NCI-H1417 treated with DMSO at 0.1 percent for 48 hours (cell line): Measurements from ENCODE around the gene UNC93A.
"Not testable (repeated sequence)": the region's sequence is repeated elsewhere in the genome, so short reads cannot be mapped to it uniquely, and the experiment has no call there.

Experiments used
- DNase-seq: peaks from one replicate; lab custom pipeline; 2025; lab: John Stamatoyannopoulos, UW

Gene UNC93A

DNA sequence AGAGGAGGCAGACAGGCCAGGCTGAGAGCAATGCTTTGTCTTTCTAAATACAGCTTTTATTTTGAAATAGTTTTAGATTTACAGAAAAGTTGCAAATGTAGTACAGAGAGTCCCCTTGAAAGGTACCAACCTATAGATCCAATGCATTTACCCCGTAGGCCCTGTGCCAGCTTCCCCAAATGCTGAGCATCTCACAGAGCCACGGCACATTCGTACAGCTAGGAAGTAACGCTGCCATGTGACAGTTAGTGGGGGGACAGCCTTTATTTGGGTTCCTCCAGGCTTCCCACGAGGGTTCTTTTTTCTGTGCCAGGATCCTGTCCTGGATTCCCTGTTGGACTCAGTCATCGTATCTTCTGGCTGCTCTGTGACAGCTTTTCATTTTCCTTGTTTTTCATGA is 20.6 kb downstream of the UNC93A start:
- not testable (repeated sequence) for DNase-seq

DNA sequence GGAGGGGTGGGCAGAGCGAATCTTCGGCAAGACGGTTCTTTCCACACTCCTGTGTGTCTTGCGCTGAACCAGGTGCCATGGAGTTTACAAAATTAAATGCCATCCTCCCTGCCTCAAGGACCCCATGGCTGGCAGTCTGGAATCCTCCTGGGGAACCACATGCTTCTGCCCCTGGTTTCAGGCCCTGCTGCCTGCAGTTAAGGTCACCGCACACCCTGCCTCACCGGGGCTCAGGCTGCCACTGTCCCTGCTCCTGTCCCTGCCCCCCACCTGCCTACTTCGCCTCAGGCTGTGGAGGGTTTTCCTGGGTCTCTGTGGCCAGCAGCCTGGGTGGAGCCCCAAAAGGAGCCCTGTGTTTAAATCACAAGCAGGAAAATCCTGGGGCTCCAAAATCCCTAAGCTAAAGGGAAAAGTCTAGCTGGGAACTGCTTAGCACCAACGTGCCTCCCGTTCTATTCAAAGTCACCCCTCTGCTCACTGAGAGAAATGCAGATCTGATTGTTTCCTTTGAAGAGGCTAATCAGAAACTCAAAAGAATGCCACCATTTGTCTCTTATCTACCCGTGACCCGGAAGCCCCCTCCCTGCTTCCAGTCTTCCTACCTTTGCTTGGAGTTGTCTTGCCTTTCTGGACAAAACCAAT is 23.2 kb downstream of the UNC93A start:
- DNase-seq = no peak

DNA sequence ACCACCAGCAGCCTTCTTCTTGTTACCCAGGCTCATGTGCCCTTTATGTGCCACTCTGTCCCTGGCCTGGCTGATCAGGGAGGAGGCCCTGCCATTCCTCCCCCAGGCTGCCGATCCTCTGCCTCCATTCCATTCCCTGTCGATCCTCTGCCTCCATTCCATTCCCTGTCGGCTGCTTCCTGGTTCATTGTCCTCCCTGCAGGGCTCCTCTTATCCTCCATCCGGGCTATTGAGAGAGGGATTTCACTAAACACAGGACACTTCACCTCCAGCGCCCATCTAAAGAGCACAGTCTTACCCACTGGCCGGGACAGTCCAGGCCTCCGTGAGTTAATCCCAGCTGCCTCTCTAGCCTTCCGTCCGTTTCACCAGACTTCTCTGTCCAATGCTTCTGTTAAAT is 26.1 kb downstream of the UNC93A start:
- no peak for DNase-seq

DNA sequence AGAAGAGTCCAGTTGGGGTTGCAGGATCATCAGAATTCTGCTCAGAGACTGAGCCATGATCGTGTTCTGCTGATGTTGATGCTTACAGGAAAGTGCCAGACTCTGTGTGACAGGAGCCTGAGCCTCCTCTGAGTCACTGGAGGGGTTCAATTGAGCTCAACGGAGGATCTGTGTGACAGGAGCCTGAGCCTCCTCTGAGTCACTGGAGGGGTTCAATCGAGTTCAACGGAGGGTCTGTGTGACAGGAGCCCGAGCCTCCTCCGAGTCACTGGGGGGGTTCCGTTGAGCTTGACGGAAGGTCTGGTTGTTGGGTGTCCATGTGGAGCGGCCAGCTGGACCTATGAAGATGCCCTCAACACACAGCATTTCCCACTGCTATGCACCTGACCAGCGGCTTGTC is 27.2 kb downstream of the UNC93A start:
- DNase-seq = not testable (repeated sequence)

DNA sequence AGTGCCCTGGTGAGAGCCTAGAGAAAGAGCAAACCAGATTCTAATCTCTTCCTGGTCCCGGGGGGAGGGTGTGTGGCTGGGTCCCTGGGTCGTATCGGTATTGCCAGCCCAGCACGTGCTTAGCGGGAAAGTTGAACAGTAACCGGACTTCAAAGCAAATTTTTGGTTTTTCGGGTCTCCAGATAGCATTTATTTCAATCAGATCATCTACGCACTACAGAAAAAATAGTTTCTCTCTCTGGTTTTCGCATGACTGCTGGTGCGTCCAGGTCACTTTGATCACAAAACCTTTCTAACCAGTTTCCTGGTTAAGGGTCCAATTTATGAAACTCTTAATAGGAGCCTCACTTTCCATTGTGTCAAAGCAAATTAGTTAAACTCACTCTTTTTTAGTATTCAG is 27.7 kb downstream of the UNC93A start:
- not testable (repeated sequence) for DNase-seq

DNA sequence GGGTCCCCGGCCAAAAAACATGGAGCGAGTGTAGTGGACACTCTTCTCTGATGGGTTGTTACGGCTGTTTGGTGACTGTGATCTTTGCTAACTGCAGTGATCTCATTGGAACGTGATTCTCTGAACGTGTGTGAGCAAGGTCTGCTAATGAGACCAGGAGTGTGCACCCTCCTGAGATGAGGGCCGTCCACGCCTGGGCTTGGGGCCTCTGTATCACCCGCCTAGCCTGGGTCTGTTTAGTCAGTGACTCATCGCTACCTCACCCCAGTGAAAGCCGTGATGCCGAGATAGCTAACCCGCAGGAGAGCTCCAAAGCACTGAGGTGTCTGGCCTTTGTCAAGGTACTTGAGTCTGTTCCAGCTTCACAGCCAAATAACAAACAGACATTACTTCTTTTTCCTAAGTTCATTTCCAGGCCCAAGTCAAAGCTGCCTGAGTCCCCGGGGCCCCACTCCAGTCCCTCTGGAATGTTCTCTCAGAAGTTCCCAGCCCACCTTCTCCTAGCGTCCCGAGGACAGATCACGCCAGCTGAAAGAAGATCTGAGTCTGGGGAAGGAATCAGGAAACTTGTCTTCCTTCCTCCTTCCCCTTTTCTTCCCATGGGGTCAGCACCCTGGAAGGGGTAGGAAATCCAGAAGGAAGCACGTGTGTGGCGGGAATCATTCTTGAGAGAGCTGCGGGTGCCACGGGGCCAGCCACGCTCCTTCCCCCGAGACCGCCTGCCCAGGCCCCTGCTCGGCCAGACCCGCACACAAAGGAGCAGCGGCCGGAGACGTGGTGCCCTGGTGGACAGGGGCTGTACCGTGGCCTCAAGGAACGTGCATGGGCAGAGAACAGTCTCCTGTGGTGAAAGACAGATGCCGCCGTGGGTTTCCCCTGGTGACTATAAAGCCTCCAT is 29.0 kb downstream of the UNC93A start:
- DNase-seq = not testable (repeated sequence)

DNA sequence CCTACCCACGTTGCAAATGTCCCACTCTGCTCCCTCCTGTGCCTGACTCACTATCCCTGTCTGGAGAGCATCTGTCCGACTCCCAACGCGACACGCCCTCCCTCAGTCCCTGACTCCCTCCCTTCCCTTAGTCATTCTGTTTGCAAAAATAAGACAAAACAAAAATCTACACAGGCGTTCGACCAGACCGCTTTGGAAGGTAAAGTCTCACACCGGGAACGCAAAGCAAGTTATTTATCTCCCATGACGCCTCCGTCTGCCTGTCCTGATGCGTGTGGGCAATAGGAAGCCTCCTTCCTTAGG is 29.6 kb downstream of the UNC93A start:
- not testable (repeated sequence) for DNase-seq

DNA sequence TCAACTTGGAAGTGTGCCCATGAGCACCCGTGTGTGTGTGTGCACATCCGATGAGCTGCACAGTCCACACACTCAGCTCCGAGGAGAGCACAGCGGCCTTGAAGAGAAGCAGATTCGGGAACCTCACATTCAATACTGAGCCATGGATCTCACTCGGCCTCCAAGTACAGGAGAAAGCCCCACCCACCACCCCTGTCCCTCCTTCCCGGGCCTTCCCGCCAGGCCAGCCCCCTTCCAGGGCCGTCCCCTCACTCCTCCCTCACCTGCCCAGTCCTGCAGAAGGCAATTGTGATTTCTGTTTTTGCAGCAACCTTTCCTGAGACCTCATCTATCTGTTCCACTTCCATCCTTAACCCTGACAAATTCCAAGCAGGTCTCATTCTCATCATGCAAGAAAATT is 30.1 kb downstream of the UNC93A start:
- not testable (repeated sequence) for DNase-seq

DNA sequence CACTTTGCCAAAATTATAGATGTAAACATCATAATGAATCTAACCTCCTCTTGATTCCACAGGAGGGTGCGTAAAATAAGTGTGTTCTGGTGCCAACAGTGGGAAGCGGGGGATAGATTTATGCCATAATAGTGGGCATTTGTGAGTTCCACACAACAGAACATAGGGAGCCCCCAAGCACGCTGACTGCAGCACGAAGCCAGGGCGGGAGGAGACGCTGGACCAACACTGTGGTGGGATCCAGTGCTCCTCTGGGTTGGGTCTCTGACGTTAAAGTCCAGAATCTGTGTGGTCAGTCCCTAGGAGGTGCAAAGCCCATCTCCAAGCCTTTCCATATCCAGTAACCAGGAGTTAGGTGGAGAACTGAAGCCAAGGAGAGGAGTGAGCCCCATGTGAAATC is 32.0 kb downstream of the UNC93A start:
- DNase-seq = no peak

DNA sequence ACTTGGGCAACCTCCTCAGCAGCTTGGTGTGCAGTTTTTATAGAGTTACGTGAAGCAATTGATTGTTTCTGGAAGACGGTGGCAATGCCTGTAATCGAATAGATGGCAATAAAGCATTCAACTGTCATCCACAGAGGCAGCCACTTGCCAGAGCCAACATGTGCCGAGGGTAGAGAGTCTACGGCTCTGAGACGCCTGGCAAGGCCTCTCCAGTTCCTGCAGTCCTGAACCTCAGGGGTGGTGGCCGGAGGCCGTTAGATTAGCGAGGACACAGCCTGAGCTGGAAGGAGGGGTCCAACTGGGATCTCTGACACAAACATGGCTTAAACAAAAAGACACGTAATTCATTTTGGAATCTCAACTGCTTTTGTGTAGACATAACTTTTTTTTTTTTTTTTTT is 33.0 kb downstream of the UNC93A start:
- no peak for DNase-seq

DNA sequence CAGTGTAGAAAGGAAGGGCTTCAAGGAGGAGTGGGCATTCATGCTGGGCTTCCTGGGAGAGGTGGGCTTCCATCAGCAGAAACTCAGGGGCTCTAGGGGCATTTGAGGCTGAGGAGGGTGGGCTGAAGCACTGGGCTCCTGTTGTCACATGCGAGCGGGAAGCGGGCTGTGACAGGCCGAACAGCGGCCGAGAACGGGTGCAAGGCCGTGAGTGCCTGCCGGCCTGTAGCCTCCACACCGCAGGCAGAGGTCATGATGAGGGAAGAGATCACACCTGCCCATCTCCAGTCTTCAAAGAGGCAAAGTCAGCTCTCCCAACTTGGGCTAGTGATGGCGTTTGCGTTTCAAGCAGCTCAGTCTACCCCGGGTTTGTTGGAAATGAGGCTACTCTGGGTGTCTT is 34.7 kb downstream of the UNC93A start:
- no peak for DNase-seq

DNA sequence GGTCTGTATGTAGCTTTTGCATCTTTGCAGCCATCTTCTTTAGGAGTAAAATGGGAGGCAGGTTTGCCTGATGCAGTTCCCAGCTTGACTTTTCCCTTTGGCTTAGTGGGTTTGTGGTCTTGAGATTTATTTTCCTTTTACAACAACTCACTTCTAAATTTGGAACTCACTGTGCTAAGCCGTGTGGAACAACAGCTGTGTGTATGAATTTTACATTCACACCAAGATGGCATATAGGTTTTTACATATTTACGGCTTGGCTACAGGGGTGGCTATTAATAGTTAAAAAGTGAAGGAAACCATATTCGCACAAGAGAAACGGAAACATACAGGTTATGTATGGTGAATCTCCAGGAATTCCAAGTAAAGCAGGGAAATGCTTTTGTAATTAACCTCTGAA is 36.3 kb downstream of the UNC93A start:
- no peak for DNase-seq

DNA sequence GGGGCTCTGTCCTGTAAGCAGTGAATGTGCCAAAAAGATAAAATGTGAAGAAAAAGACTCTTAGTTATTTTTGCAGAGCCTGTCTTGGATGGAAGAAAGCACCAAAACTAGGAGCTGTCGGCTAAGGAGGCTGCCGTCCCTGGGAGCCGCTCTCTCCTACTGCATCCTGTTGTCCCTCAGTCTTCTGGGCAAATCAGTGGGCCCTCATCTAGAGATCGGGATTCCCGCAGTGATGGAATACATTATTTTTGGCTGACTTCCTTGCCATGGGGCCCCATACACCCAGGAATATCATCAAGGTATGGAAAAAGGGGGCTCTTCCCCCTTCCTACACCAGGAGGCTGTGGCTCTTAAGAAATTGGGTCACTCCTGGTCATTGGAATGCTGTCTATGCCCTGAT is 37.0 kb downstream of the UNC93A start:
- DNase-seq = no peak

DNA sequence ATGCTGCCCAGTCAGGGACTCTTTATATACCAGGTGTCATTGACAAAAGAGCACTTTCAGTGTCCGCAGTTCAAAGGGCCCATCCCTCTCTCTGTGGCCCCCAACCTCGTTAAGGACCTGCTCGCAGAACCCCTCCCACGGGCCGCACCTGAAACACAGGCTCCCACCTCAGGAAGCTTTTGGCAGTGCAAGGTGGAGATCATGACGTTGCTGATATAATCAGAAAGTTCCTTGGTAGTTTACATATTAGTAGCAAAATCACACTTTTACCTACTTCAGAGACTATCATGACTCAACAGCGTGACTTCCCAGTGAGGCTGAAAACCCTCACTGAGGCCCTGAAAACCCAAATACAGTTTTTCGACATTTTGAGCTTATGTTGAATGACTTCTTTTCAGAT is 37.9 kb downstream of the UNC93A start:
- no peak for DNase-seq

DNA sequence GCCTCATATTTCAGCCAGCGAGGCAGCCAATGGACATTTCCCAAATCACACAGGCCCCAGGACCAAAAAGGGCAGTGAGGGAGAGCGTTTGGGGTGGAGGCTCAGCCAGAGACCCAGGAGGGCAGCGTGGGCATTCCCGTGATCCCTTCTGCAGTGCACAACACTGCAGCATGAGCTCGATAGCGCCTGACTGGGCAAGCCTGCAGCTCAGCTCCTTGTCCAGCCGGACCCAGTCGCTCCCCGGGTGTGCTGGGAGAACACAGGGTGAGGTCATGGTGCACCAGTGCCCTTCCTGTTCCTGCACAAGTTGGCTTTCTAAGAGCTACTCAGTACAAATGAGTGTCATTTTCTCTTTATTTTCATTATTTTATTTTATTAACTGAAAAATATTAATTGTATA is 39.6 kb downstream of the UNC93A start:
- no peak for DNase-seq

DNA sequence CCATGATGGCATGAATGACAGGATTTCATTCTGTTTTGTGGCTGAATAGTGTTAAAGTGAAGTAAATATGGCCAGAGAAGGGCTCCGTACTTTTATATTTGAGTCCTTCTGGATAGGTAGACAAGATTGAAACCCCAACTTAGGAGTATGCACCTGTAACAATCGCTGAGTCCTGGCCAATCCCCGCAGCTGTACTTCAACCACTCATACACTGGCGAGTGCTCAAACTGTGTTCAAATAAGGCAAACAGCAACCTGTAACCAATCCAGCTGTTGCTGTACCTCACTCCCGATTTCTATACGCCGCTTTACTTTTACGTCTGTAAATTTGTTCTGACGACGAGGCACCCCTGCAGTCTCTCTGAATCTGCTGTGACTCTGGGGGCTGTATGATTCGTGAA is 40.5 kb downstream of the UNC93A start:
- DNase-seq = no peak

DNA sequence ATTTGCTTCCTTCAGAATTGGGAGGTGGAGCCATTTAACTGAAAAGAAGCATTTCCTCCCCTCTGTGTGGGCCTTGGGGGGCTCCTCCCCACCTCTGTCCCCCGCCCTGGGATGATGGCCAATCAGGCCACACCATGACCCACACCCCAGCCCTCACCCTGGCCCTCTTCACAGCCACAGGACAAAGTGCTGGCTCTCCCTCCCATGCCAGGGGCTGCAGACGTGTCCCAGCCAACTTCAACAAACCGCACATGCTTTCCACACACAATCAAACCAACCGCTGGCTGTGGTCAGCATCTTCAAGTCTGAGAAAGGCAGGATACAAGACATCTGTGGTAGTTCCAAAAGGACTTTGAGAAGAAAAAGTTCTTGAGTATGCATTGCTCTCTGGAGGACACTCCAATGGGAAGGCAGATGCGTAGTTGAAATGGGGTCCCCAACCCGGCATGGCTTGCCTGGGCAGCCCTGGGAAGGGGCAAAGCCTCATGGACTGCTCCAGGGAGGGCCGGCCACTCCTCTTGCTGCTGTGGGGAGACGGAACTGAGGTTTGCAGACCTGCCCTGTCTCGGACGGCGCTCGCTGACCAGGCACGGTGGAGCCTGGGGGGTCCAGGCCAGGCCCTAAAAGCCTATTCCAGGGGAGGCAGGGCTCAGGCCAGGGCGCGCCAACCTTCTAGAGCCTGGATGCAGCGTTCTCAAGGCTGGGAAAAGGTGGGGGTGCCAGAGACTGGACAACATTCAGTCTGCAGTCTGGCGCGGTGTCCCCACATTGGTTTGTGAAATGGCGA is 45.9 kb downstream of the UNC93A start:
- no peak for DNase-seq

DNA sequence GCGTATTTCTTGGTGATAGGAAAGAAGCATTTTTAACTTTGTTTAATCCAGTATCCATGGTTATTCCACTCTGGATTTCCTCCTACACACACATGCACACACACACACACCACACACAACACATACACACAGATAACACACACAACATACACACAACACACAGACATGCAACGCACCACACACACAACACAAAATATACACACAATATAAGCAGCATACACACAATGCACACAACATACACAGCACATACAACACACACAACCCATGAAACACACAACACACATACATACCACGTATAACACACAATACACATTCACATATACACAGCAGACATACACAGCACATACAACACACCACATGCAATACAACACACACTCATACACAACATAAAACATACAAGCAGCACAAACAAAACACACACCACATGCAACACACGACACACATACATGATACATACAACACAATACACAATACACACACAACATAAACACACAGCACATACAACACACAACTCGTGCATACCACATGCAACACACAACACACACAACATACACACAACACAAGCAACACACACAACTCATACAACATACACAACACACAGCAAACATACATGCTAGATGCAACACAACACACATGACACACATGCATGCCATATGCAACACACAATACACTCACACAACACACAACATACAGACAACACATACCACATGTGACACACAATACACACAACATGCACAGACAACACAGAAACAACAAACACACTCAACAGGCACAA is 46.7 kb downstream of the UNC93A start:
- DNase-seq = no peak

DNA sequence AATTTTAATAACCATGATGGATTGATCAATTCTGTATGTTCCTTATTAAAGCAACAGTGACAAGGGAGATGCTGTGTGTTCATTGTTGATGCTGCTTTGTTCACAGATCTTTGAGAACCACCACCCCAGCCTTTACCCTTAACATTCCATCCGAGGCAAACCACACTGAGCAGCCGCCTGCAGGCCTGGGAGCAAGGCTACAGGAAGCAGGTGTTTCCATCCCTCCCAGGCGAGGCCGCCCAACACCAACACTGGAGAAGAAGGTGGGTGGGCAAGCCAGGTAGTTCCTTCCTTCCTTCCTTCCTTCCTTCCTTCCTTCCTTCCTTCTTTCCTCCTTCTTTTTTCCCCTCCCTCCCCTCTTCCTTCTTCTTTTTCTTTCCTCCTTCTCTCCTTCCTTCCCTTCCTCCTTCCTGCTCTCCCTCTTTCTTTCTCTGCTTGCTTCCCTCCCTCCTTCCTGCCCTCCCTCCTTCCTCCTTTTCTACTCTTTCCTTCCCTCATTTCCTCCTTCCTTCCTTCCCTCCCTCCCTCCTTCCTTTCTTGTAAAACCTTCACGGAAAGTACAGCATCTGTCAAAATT is 47.5 kb downstream of the UNC93A start:
- DNase-seq = no peak

DNA sequence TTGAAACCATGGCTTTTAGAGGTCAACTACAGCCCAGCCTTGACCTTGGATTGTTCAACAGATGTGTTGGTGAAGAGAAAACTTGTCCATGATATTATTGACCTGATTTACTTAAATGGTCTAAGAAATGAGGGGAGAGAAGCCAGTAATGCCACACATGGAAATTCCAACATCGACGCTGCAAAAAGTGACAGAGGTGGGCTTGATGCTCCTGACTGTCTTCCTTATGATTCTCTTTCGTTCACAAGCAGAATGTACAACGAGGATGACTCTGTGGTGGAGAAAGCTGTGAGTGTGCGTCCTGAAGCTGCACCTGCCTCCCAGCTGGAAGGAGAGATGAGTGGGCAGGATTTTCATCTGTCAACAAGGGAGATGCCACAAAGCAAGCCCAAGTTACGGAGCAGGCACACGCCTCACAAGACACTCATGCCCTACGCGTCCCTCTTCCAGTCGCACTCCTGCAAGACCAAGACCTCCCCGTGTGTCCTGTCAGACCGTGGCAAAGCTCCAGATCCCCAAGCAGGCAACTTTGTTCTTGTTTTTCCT is 50.0 kb downstream of the UNC93A start:
- DNase-seq = no peak
